DND-41 (cell line): ENCODE measurements around the gene CIBAR2.

Experiments used
- ATAC-seq: fragments of 200-7000 bp; cut with Tn5 transposase; 3 replicates; pipeline ENCODE4 v1.9.1; 2021; ENCODE audit warnings: low read depth; ENCODE audit not compliant: insufficient read depth
- DNase-seq: peaks from one replicate; pipeline ENCODE4 v3.0.0-alpha.2; 2020
- H2AFZ ChIP-seq: 2 replicates; pipeline ENCODE4 v1.6.0; 2012; ENCODE audit warnings: low read depth, low read length
- H3K27ac ChIP-seq: 2 replicates; pipeline ENCODE4 v1.5.1; 2012; ENCODE audit warnings: low read length, inconsistent platforms
- H3K27me3 ChIP-seq: fragments of 200-600 bp; sonication (generic); 2 replicates; pipeline ENCODE4 v1.6.0; 2012; ENCODE audit warnings: low read length, mild to moderate bottlenecking, inconsistent platforms; ENCODE audit not compliant: insufficient read depth, poor library complexity
- H3K36me3 ChIP-seq: 2 replicates; pipeline ENCODE4 v1.5.1; 2012; ENCODE audit warnings: low read length, inconsistent platforms; ENCODE audit not compliant: insufficient read depth
- H3K4me1 ChIP-seq: 2 replicates; pipeline ENCODE4 v1.5.1; 2012; ENCODE audit warnings: mild to moderate bottlenecking, low read length; ENCODE audit not compliant: insufficient read depth
- H3K4me2 ChIP-seq: 2 replicates; pipeline ENCODE4 v1.6.0; 2012; ENCODE audit warnings: mild to moderate bottlenecking, moderate library complexity, low read length, inconsistent platforms; ENCODE audit not compliant: insufficient read depth
- H3K4me3 ChIP-seq, 2 experiments: fragments of 200-600 bp in 1 of 2; shearing (Covaris generic) in 1 of 2; 2 replicates each; pipeline ENCODE4 v1.5.1; 2012 to 2016; ENCODE audit warnings: inconsistent platforms in 2 of 2, low read length in 2 of 2, mild to moderate bottlenecking in 2 of 2, low read depth in 1 of 2, moderate library complexity in 1 of 2
- H3K79me2 ChIP-seq: 2 replicates; pipeline ENCODE4 v1.6.0; 2012; ENCODE audit warnings: low read length, inconsistent platforms; ENCODE audit not compliant: insufficient read depth
- H3K9ac ChIP-seq: 2 replicates; pipeline ENCODE4 v1.6.0; 2012; ENCODE audit warnings: low read depth, mild to moderate bottlenecking, inconsistent platforms, low read length, moderate library complexity
- H3K9me3 ChIP-seq: 2 replicates; pipeline ENCODE4 v1.5.1; 2012; ENCODE audit warnings: low read length, moderate library complexity, mild to moderate bottlenecking, inconsistent platforms; ENCODE audit not compliant: insufficient read depth, severe bottlenecking
- H4K20me1 ChIP-seq: 2 replicates; pipeline ENCODE4 v1.6.0; 2012; ENCODE audit warnings: low read length; ENCODE audit not compliant: insufficient read depth
- CTCF ChIP-seq: IDR thresholded peaks from 2 replicates; pipeline ENCODE4 v1.5.1; 2012; ENCODE audit warnings: borderline replicate concordance, low read length, moderate library complexity, mild to moderate bottlenecking; ENCODE audit not compliant: poor library complexity, severe bottlenecking; ENCODE audit errors: extremely low read depth
- EZH2 ChIP-seq: IDR thresholded peaks from 3 replicates; pipeline ENCODE4 v1.6.1; 2012; ENCODE audit warnings: borderline replicate concordance, low read depth, mild to moderate bottlenecking, moderate library complexity, low read length, inconsistent platforms; ENCODE audit not compliant: severe bottlenecking

Gene CIBAR2

DNA sequence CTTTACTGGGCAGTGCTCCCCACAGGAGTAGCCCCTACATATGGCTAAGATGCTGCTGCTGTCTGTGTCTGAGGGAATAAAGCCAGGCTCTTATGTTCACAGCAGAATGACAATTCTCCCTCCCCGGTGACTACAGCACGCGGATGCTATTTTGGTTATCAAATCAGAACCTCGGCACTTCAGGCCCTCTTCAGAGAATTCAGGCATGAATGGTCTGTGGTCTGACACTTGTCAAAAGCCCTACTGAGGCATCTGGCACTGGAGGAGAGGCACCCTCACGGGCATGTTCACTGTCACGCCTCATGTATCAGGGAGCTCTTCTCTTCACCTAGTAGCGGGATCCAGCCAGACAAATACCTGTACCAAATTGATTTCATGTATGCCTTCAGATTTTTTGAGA lies 54.3 kb downstream of the CIBAR2 start:
- Histone ChIP-seq H3K9me3 (no peaks in the 10 kb centered on the region), H3K4me1 (peaks cover 26% of the 10 kb centered on the region), H3K27ac (no peak overlapping the region), H3K4me2 (no peak overlapping the region), H3K79me2 (no peaks in the 10 kb centered on the region), H3K4me3 (no peak overlapping the region), H4K20me1 (no peaks in the 10 kb centered on the region), H3K27me3 (no peaks in the 10 kb centered on the region), H3K9ac (no peak overlapping the region), H3K36me3 (no peaks in the 10 kb centered on the region), H2AFZ (no peak overlapping the region)
- DNase-seq (no peak), ATAC-seq (no peak)
- TF ChIP-seq CTCF = no peak
- no peak for TF ChIP-seq EZH2

DNA sequence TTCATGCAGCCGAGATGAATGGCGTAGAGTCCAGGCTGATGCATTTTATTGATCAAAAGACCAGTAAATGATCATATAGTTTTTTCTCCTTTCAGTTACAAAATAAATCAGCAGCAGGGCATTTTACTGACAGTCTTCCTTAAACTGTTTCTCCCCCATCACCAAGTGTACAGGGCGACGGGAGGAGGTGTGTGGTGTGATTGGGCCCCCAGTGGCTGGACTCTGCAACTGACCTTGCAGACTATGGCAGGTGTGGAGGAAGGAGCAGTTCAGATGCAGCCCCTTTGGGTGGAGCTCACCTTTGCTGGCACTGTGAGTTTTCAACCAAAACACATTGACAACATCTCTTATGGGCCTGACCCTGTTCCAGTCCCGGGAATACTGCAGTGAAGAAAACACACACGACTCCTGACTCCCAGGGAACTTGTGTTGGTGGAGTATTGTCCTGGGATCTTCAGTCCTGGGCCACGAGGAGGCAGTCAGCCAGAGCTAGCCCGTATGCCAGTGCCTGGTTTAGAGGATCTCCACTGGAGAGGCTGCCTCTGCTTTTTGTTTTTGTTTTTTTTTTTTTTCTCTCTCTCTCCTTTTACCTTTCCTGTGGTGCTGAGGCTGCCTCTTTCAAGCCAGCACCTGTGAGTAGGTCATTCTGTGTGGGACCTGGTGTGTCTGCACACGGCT lies 54.9 kb downstream of the CIBAR2 start:
- no peak overlapping the region for H3K9ac ChIP-seq
- peaks cover 26% of the 10 kb centered on the region for H3K4me1 ChIP-seq
- H4K20me1 ChIP-seq = no peaks in the 10 kb centered on the region
- TF ChIP-seq EZH2 (no peak), CTCF (no peak)
- H3K4me2 ChIP-seq = no peak overlapping the region
- no peak for ATAC-seq
- no peak for DNase-seq
- no peak overlapping the region for H2AFZ ChIP-seq
- H3K79me2 ChIP-seq = no peaks in the 10 kb centered on the region
- H3K36me3 ChIP-seq = no peaks in the 10 kb centered on the region
- no peak overlapping the region for H3K27ac ChIP-seq
- no peaks in the 10 kb centered on the region for H3K9me3 ChIP-seq
- H3K4me3 ChIP-seq = no peak overlapping the region
- no peaks in the 10 kb centered on the region for H3K27me3 ChIP-seq

- TF ChIP-seq EZH2 (no peak), CTCF (peak; percentile 62)
Measured at GRCh38 chr16:85056211-85056748, 56.0 kb downstream of the CIBAR2 start.

More at GRCh38 chr16:85056211-85056748, 56.0 kb downstream of the CIBAR2 start:
- Histone ChIP-seq H3K27me3 (no peaks in the 10 kb centered on the region), H3K4me3 (peak overlapping the region in 1 of 2 experiments; percentile 40; a peak in 2 of 4 replicates), H4K20me1 (no peaks in the 10 kb centered on the region), H3K4me2 (peak overlapping the region; percentile 59), H3K9ac (peak overlapping the region; percentile 41), H3K9me3 (no peaks in the 10 kb centered on the region), H3K4me1 (peaks cover 26% of the 10 kb centered on the region), H3K36me3 (no peaks in the 10 kb centered on the region), H3K27ac (peak overlapping the region; percentile 73), H3K79me2 (no peaks in the 10 kb centered on the region), H2AFZ (peak overlapping the region; percentile 64)
- no peak for ATAC-seq
- peak; percentile 18 for DNase-seq
